GM18520 (cell line): ENCODE measurements around the gene EPHA6.
"Not testable (repeated sequence)": the region's sequence is repeated elsewhere in the genome, so short reads cannot be mapped to it uniquely, and the experiment has no call there.

ENCODE experiments used
- ATAC-seq: cut with Tn5 transposase; IDR thresholded peaks from one replicate; pipeline ENCODE4 v1.9.1; 2021; ENCODE audit not compliant: unreplicated experiment

EPHA6 gene

GRCh38 chr3:96900566-96900965 is 86.2 kb downstream of the EPHA6 start:
- no peak for ATAC-seq

GRCh38 chr3:96915445-96915844 is 101.1 kb downstream of the EPHA6 start:
- no peak for ATAC-seq

GRCh38 chr3:96931119-96931862 is 116.9 kb downstream of the EPHA6 start:
- ATAC-seq = no peak

GRCh38 chr3:96942131-96942530 is 127.7 kb downstream of the EPHA6 start:
- ATAC-seq = not testable (repeated sequence)

- no peak for ATAC-seq
These were observed 144.5 kb downstream of the EPHA6 start for GRCh38 chr3:96958856-96959255.

GRCh38 chr3:96959474-96959873 is 145.1 kb downstream of the EPHA6 start:
- no peak for ATAC-seq

GRCh38 chr3:96959901-96960641 is 145.7 kb downstream of the EPHA6 start:
- ATAC-seq = no peak

GRCh38 chr3:96960661-96961330 is 146.4 kb downstream of the EPHA6 start:
- ATAC-seq = no peak

- ATAC-seq = no peak
These were observed 147.2 kb downstream of the EPHA6 start for GRCh38 chr3:96961576-96961975.

- no peak for ATAC-seq
These were observed 152.0 kb downstream of the EPHA6 start for GRCh38 chr3:96966181-96966929.

- ATAC-seq = no peak
These were observed 155.8 kb downstream of the EPHA6 start for GRCh38 chr3:96970211-96970610.

GRCh38 chr3:96977671-96978070 is 163.3 kb downstream of the EPHA6 start:
- no peak for ATAC-seq

- not testable (repeated sequence) for ATAC-seq
These were observed 169.3 kb downstream of the EPHA6 start for GRCh38 chr3:96983716-96984115.

GRCh38 chr3:96986241-96986640 is 171.8 kb downstream of the EPHA6 start:
- ATAC-seq = no peak

GRCh38 chr3:96991231-96991630 is 176.8 kb downstream of the EPHA6 start:
- ATAC-seq = no peak

- ATAC-seq = no peak
These were observed 177.5 kb downstream of the EPHA6 start for GRCh38 chr3:96991800-96992365.

- no peak for ATAC-seq
These were observed 180.6 kb downstream of the EPHA6 start for GRCh38 chr3:96994988-96995387.

GRCh38 chr3:96996009-96996408 is 181.6 kb downstream of the EPHA6 start:
- no peak for ATAC-seq

- ATAC-seq = no peak
These were observed 187.2 kb downstream of the EPHA6 start for GRCh38 chr3:97001611-97002010.

GRCh38 chr3:97009427-97010019 is 195.1 kb downstream of the EPHA6 start:
- no peak for ATAC-seq
